ENCODE results near the gene KIF18B.
"Not testable (repeated sequence)": the region's sequence is repeated elsewhere in the genome, so short reads cannot be mapped to it uniquely, and the experiment has no call there.

The KIF18B gene

DNA sequence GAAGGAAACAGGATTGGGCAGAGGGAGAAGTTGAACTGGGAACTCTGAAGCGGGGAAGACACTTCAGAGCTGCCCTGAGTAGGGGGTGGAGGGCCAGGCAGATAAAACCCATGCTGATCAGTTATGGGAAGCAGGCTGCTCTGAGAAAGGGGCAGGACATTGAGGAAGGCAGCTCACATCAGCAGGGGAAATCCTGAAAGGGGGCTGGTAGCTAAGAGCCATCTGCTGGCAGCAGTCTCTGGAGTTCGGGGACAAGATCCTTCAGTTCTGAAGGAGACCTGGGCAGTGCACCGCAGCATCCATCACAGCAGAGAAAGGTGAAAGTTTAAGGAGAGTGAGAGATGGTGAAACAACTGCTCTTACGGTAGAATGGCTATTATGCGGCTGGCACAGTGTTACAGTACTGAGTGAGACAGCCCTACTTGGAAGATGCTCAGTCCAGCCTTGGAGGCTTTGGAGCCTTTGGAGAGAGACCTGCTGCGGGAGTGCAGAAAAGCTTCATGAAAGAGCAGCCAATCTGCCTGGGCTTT, 5.4 kb upstream of the KIF18B start:
- Histone ChIP-seq H3K27ac (no peak overlapping the region), H3K9me3 (ENCODE audit: low read depth, low read length) (no peaks in the 10 kb centered on the region), H3K4me3 (no peak overlapping the region), H3K36me3 (ENCODE audit: insufficient read depth, low read length) (no peaks in the 10 kb centered on the region), H3K9ac (ENCODE audit: insufficient read length) (no peak overlapping the region)
- DNase-seq (ENCODE audit: low read depth, low spot score) = no peak
- TF ChIP-seq EZH2 (IDR thresholded peaks at IDR 0.05) (no peak), FOXP2 (optimal IDR thresholded peaks at IDR 0.05; ENCODE audit: control extremely low read depth, extremely low read length, insufficient read depth) (no peak), POLR2AphosphoS5 (IDR thresholded peaks at IDR 0.05; ENCODE audit: borderline replicate concordance, low read depth, low read length) (no peak)

DNA sequence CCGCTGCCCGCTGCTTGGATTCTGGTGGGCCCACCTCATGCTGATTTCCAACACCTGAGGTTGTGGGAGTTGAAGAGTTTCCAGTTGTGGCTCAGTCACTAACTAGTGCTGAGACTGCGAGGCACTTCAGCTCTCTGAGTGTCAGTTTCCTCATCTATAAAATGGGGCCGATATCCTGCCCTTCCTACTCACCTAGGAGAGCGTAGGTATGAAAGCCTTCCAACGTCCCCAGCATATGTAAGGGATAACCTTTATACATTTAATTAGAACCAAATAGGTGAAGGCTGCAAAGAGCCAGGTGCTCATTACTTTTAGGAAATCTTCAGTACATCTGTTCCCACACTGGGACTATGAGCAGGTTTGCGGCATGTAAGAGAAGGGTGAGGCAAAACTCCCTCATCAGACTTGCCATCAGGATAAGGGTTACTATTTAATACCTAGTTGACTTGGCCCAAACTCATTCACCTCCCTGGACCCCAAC, 782 bp upstream of the KIF18B start:
- DNase-seq (ENCODE audit: low read depth, low spot score) = no peak
- no peak for TF ChIP-seq FOXP2 (optimal IDR thresholded peaks at IDR 0.05; ENCODE audit: control extremely low read depth, extremely low read length, insufficient read depth)
- TF ChIP-seq EZH2 (IDR thresholded peaks at IDR 0.05) = no peak
- TF ChIP-seq POLR2AphosphoS5 (IDR thresholded peaks at IDR 0.05; ENCODE audit: borderline replicate concordance, low read depth, low read length) = no peak
- Histone ChIP-seq H3K4me3 (peak overlapping the region; percentile 91), H3K36me3 (ENCODE audit: insufficient read depth, low read length) (peaks cover 32% of the 10 kb centered on the region), H3K9me3 (ENCODE audit: low read depth, low read length) (no peaks in the 10 kb centered on the region), H3K9ac (ENCODE audit: insufficient read length) (peak overlapping the region; percentile 94), H3K27ac (0 out of 2 replicates have a peak overlapping the region, but pooled peaks have one; percentile 73)

DNA sequence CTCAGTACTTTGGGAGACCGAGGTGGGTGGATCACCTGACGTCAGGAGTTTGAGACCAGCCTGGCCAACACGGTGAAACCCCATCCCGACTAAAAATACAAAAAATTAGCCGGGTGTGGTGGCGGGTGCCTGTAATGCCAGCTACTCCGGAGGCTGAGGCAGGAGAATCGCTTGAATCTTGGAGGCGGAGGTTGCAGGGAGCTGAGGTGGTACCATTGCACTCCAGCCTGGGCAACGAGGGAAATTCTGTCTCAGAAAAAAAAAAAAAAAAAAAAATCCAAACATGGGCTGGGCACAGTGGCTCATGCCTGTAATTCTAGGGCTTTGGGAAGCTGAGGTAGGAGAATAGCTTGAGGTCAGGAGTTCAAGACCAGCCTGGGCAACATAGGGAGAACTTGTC, 1.9 kb downstream of the KIF18B start:
- not testable (repeated sequence) for DNase-seq (ENCODE audit: low read depth, low spot score); H3K27ac ChIP-seq; H3K9me3 ChIP-seq (ENCODE audit: low read depth, low read length)
- peak overlapping the region; percentile 94 for H3K9ac ChIP-seq (ENCODE audit: insufficient read length)
- peaks cover 55% of the 10 kb centered on the region for H3K36me3 ChIP-seq (ENCODE audit: insufficient read depth, low read length)
- H3K4me3 ChIP-seq = peak overlapping the region; percentile 91

DNA sequence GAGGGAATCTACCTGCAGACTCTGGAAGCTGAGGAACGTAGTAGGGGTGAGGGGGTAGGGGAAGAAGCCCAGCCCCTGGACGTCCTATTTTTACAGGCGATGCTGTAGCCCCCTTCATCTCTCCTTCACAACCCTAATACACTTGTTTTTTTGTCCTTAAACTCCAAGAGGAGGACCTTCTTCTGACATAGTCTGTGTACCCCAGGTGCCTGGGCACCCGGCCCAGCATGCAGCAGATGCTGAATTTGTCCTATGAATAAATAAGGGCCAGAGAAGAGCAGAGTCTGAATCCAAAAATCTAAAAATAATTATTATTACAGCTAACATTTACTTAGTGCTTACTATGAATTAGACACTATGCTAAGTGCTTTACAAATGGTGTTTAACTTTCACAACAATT, 5.1 kb downstream of the KIF18B start:
- Histone ChIP-seq H3K27ac (no peak overlapping the region; the same call in 1 of the 2 replicates), H3K36me3 (ENCODE audit: insufficient read depth, low read length) (peaks cover 86% of the 10 kb centered on the region), H3K9ac (ENCODE audit: insufficient read length) (no peak overlapping the region), H3K9me3 (ENCODE audit: low read depth, low read length) (no peaks in the 10 kb centered on the region), H3K4me3 (no peak overlapping the region)
- TF ChIP-seq FOXP2 (optimal IDR thresholded peaks at IDR 0.05; ENCODE audit: control extremely low read depth, extremely low read length, insufficient read depth) (no peak), POLR2AphosphoS5 (IDR thresholded peaks at IDR 0.05; ENCODE audit: borderline replicate concordance, low read depth, low read length) (no peak), EZH2 (IDR thresholded peaks at IDR 0.05) (no peak)
- no peak for DNase-seq (ENCODE audit: low read depth, low spot score)

DNA sequence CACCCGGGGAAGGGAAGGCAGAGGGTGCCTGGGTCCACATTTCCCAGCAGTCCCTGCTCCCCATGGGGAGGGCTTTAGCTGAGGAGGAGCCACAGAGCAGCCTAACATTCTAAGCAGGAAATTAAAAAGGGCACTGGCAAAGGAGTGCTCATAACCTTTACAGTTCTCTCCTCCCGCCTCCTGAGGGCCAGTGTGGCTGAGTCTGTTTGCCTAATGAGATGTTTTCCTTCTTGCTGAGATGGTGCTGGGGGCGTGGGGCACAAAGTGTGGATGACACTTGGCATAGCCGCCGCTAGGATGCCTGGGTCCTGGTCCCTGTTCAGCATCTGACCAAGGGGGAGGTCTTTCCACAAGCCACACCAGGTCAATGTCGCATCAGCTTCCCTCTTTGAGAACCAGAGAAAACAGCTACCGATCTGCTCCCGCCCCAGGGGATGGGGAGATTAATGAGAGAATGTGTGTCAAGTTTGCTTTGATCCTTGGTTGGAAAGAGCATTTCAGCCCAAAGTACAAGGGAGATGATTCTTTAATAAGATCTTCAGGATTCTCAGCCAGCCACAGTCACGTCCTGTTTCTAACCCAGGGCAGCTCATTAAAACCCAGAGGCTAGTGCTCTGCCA, 5.8 kb downstream of the KIF18B start:
- no peak overlapping the region for H3K9ac ChIP-seq (ENCODE audit: insufficient read length)
- peaks cover 93% of the 10 kb centered on the region for H3K36me3 ChIP-seq (ENCODE audit: insufficient read depth, low read length)
- no peak for DNase-seq (ENCODE audit: low read depth, low spot score)
- H3K9me3 ChIP-seq (ENCODE audit: low read depth, low read length) = no peaks in the 10 kb centered on the region
- TF ChIP-seq EZH2 (IDR thresholded peaks at IDR 0.05) (no peak), FOXP2 (optimal IDR thresholded peaks at IDR 0.05; ENCODE audit: control extremely low read depth, extremely low read length, insufficient read depth) (no peak), POLR2AphosphoS5 (IDR thresholded peaks at IDR 0.05; ENCODE audit: borderline replicate concordance, low read depth, low read length) (no peak)
- H3K4me3 ChIP-seq = no peak overlapping the region
- H3K27ac ChIP-seq = no peak overlapping the region; the same call in 1 of the 2 replicates

DNA sequence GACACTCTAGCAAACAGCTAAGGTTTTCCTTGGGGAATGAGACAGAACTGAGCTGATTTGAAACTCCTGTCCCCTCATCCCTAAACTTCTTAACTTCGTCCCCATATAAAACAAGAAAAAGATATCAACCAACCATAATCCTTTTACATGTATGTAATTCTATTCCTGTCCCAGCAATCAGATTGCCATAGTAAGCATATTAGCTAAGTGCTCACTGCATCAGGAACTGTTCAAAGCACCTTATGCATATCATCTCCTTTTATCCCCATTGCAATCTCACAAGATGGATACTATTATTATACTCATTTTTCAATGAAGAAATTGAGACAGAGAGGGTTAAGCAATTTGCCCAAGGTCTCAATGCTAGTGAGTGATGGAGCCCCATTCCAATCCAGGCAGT, 6.8 kb downstream of the KIF18B start:
- no peak for DNase-seq (ENCODE audit: low read depth, low spot score)
- TF ChIP-seq EZH2 (IDR thresholded peaks at IDR 0.05) (no peak), POLR2AphosphoS5 (IDR thresholded peaks at IDR 0.05; ENCODE audit: borderline replicate concordance, low read depth, low read length) (no peak), FOXP2 (optimal IDR thresholded peaks at IDR 0.05; ENCODE audit: control extremely low read depth, extremely low read length, insufficient read depth) (no peak)
- H3K4me3 ChIP-seq = no peak overlapping the region
- H3K9ac ChIP-seq (ENCODE audit: insufficient read length) = no peak overlapping the region
- H3K9me3 ChIP-seq (ENCODE audit: low read depth, low read length) = no peaks in the 10 kb centered on the region
- H3K36me3 ChIP-seq (ENCODE audit: insufficient read depth, low read length) = peaks cover 91% of the 10 kb centered on the region
- H3K27ac ChIP-seq = no peak overlapping the region

DNA sequence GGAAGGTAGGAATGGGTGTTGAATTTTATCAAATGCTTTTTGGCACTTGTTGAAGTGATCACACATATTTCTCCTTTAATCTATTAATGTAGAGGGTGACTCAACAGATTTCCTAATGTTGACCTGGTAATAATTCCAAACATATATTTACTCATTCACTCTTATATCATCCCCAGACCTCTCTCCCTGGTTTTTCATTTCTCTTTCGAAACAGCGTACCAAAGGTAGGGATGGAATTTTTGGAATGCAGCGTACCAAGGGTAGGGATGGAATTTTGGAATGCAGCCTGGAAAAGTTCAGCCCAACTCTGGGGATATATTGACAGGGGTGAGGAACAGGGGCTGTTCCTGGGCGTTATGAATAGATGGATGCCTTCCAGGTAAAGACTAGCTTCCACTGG, 7.3 kb downstream of the KIF18B start:
- H3K36me3 ChIP-seq (ENCODE audit: insufficient read depth, low read length) = peaks cover 91% of the 10 kb centered on the region
- DNase-seq (ENCODE audit: low read depth, low spot score) = no peak
- no peaks in the 10 kb centered on the region for H3K9me3 ChIP-seq (ENCODE audit: low read depth, low read length)
- H3K4me3 ChIP-seq = no peak overlapping the region
- H3K27ac ChIP-seq = no peak overlapping the region
- TF ChIP-seq FOXP2 (optimal IDR thresholded peaks at IDR 0.05; ENCODE audit: control extremely low read depth, extremely low read length, insufficient read depth) (no peak), EZH2 (IDR thresholded peaks at IDR 0.05) (no peak), POLR2AphosphoS5 (IDR thresholded peaks at IDR 0.05; ENCODE audit: borderline replicate concordance, low read depth, low read length) (no peak)
- H3K9ac ChIP-seq (ENCODE audit: insufficient read length) = no peak overlapping the region

DNA sequence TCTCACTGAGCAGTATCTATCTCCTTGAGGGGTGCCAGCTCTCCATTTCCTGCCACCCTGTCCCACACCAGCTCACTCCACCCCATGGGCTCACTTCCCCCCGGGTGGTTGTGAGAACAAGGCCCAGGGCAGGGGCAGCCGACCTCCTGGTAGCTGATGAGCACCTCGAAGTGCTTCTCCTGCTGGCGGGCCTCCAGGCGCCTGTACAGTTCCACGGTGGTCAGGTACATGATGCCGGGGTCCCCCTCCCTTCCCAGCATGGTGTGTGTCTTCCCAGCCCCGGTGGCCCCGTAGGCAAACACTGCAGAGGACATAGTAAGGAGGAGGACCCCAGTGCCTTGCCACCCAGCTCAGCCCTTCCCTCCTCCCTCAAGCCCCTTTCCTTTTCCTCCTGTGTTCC, 12.5 kb downstream of the KIF18B start:
- H3K4me3 ChIP-seq = no peak overlapping the region
- peaks cover 95% of the 10 kb centered on the region for H3K36me3 ChIP-seq (ENCODE audit: insufficient read depth, low read length)
- no peak for DNase-seq (ENCODE audit: low read depth, low spot score)

DNA sequence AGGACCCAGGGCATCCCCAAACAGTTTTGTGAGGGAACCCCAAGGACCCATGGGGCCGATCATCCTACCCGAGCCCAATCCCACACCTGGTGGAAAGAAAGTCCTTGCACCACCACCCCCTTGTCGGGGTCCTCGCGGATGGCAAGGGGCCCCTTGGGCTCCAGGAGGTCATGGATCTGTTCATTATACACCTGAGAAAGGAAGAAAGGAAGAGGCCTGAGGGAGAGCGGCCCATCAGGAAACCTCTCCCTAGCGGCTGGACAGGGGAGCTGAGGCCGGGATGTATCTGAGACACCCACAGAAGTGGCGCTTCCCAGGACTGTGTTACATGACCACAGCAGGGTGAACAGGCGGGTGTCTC, 12.8 kb downstream of the KIF18B start:
- Histone ChIP-seq H3K27ac (no peak overlapping the region), H3K4me3 (no peak overlapping the region), H3K36me3 (ENCODE audit: insufficient read depth, low read length) (peaks cover 95% of the 10 kb centered on the region), H3K9ac (ENCODE audit: insufficient read length) (no peak overlapping the region), H3K9me3 (ENCODE audit: low read depth, low read length) (no peaks in the 10 kb centered on the region)
- DNase-seq (ENCODE audit: low read depth, low spot score) = no peak
- no peak for TF ChIP-seq EZH2 (IDR thresholded peaks at IDR 0.05)
- no peak for TF ChIP-seq FOXP2 (optimal IDR thresholded peaks at IDR 0.05; ENCODE audit: control extremely low read depth, extremely low read length, insufficient read depth)
- no peak for TF ChIP-seq POLR2AphosphoS5 (IDR thresholded peaks at IDR 0.05; ENCODE audit: borderline replicate concordance, low read depth, low read length)

More for the DNA sequence above, 12.5 kb downstream of the KIF18B start:
- TF ChIP-seq POLR2AphosphoS5 (IDR thresholded peaks at IDR 0.05; ENCODE audit: borderline replicate concordance, low read depth, low read length) = no peak
- H3K9ac ChIP-seq (ENCODE audit: insufficient read length) = no peak overlapping the region
- H3K27ac ChIP-seq = no peak overlapping the region
- no peaks in the 10 kb centered on the region for H3K9me3 ChIP-seq (ENCODE audit: low read depth, low read length)

All from SK-N-MC (cell line).